Placental pericyte (primary cell): ENCODE results near the gene PHIP. TPM values are rescaled to one million over a fixed set of nuclear protein-coding genes. Genes with fewer than 3 reads are reported as not detected.

ENCODE experiments used
- total RNA-seq: library from RNA; depleted of rRNA; stranded (reverse); fragments of >200 nt; gene quantifications from 2 replicates; pipeline ENCODE4 v1.2.3, GENCODE V29; 2012

Gene PHIP
- 13.6 and 28.8 TPM in 2 replicates for total RNA-seq

GRCh38 chr6:79078075-79078969 is at the start of gene PHIP:
Gene PHIP, minus strand, starts transcription at chr6:79078254. Its CDS starts 186 bp downstream, at chr6:79078068.

Other genes starting within 250 kb of the PHIP start
- 2.0 and 3.6 TPM in 2 replicates for gene IRAK1BP1, start 210.7 kb downstream of the PHIP start, total RNA-seq
- 7.7 and 20.2 TPM in 2 replicates for gene HMGN3, start 156.4 kb upstream of the PHIP start, total RNA-seq